HK-2 (cell line): Measurements from ENCODE around the gene SPTAN1.
"Not testable (repeated sequence)": the region's sequence is repeated elsewhere in the genome, so short reads cannot be mapped to it uniquely, and the experiment has no call there.

ENCODE experiments used
- DNase-seq: peaks from one replicate; pipeline ENCODE4 v3.0.0-alpha.2; 2018; ENCODE audit not compliant: unreplicated experiment

The SPTAN1 gene

GRCh38 chr9:128552153-128552743 is at the start of gene SPTAN1:
TSS of gene SPTAN1 (plus strand) at chr9:128552587. CDS start at chr9:128566741, 14,154 bp downstream.
- peak; percentile 91 for DNase-seq

GRCh38 chr9:128503415-128503825 is 49.0 kb upstream of the SPTAN1 start:
- DNase-seq: not testable (repeated sequence)

- DNase-seq: no peak
Observed at GRCh38 chr9:128503870-128504269, 48.5 kb upstream of the SPTAN1 start.

- DNase-seq: peak; percentile 95
Observed at GRCh38 chr9:128504485-128505413, 47.6 kb upstream of the SPTAN1 start, which contains the start of gene GLE1. TSS of gene GLE1 (plus strand) at chr9:128504719. CDS start at chr9:128504806, 87 bp downstream.

GRCh38 chr9:128505414-128505765 is 47.0 kb upstream of the SPTAN1 start:
- no peak for DNase-seq

- DNase-seq: not testable (repeated sequence)
Observed at GRCh38 chr9:128505906-128506305, 46.5 kb upstream of the SPTAN1 start.

GRCh38 chr9:128512820-128513219 is 39.6 kb upstream of the SPTAN1 start:
- no peak for DNase-seq

- DNase-seq: no peak
Observed at GRCh38 chr9:128521956-128522355, 30.4 kb upstream of the SPTAN1 start.

GRCh38 chr9:128523199-128523925 is 29.0 kb upstream of the SPTAN1 start:
- DNase-seq: no peak

GRCh38 chr9:128526720-128527119 is 25.7 kb upstream of the SPTAN1 start:
- no peak for DNase-seq

GRCh38 chr9:128528445-128529160 is 23.8 kb upstream of the SPTAN1 start:
- DNase-seq: no peak

GRCh38 chr9:128529191-128529590 is 23.2 kb upstream of the SPTAN1 start:
- no peak for DNase-seq

- DNase-seq: no peak
Observed at GRCh38 chr9:128532581-128532980, 19.8 kb upstream of the SPTAN1 start.

GRCh38 chr9:128540634-128541360 is 11.6 kb upstream of the SPTAN1 start:
- DNase-seq: no peak

GRCh38 chr9:128546504-128546903 is 5.9 kb upstream of the SPTAN1 start:
- no peak for DNase-seq

- DNase-seq: no peak
Observed at GRCh38 chr9:128548876-128549275, 3.5 kb upstream of the SPTAN1 start.

GRCh38 chr9:128550226-128550625 is 2.2 kb upstream of the SPTAN1 start:
- DNase-seq: no peak

GRCh38 chr9:128550770-128551656 is 1.4 kb upstream of the SPTAN1 start:
- DNase-seq: peak; percentile 31

- no peak for DNase-seq
Observed at GRCh38 chr9:128551657-128552152, 682 bp upstream of the SPTAN1 start.
